Adrenal gland (tissue), 12 donors: ENCODE results near the gene RFPL3. TPM values are rescaled to one million over a fixed set of nuclear protein-coding genes. Genes with fewer than 3 reads are reported as not detected.
"Not testable (repeated sequence)": the region's sequence is repeated elsewhere in the genome, so short reads cannot be mapped to it uniquely, and the experiment has no call there.

Experiments
- DNase-seq, 7 donors: peaks; one replicate each; pipeline ENCODE4 v3.0.0-alpha.2; 2019 to 2020
- H3K27ac ChIP-seq, 5 donors: fragments of 200-600 bp; sonication (generic) in 4 of 5; 1 replicate in 3 of 5; 2 replicates in 2 of 5; pipeline versions ENCODE4 v1.5.1 to v1.8.0; 2016 to 2020; ENCODE audit warnings: mild to moderate bottlenecking in 1 of 5
- H3K27me3 ChIP-seq: fragments of 200-600 bp; 2 replicates; pipeline ENCODE4 v1.8.0; 2021
- H3K36me3 ChIP-seq, 2 donors: fragments of 200-600 bp; replicated peaks in 1 of 2; 1 replicate in 1 of 2; 2 replicates in 1 of 2; pipeline versions ENCODE4 v1.5.1 to v1.8.0; 2018 to 2022
- H3K4me1 ChIP-seq, 2 donors: fragments of 200-600 bp; replicated peaks in 1 of 2; 1 replicate in 1 of 2; 2 replicates in 1 of 2; pipeline versions ENCODE4 v1.5.1 to v1.8.0; 2018 to 2021
- H3K4me3 ChIP-seq, 4 donors: fragments of 200-600 bp; sonication (generic) in 3 of 4; one replicate each; pipeline ENCODE4 v1.5.1; 2016 to 2018
- H3K9me3 ChIP-seq, 3 donors: fragments of 200-600 bp; sonication (generic) in 1 of 3; replicated peaks in 1 of 3; 1 replicate in 2 of 3; 2 replicates in 1 of 3; pipeline versions ENCODE4 v1.5.1 to v1.8.0; 2016 to 2021
- POLR2A ChIP-seq, 2 donors: fragments of 450-650 bp; IDR thresholded peaks; one replicate each; pipeline ENCODE4 v1.6.1; 2017; ENCODE audit warnings: antibody characterized with exemption in 2 of 2, mild to moderate bottlenecking in 2 of 2, moderate library complexity in 1 of 2
- WGBS, 4 donors: extraction: QIAGEN DNeasy Blood & Tissue Kit in 2 of 4; methylation state at CpG; one replicate each; pipeline versions ENCODE4 v1.1.5 to v1.1.7; 2013 to 2017; 5-methylcytosine and 5-hydroxymethylcytosine counted together
- intact Hi-C, 2 donors: fragments of 100-400 bp; cut with DNase I; formaldehyde crosslinking; loops; one replicate each; pipeline versions ENCODE4 v1.14.1 to v1.15.0; 2022 to 2023
- polyA plus RNA-seq, 3 donors: library from polyadenylated mRNA; stranded (reverse); fragments of 200-250 nt in 2 of 3; fragments of 350-450 nt in 1 of 3; fragmentation: Illumina TruSeq in 1 of 3; extraction: RNeasy Lipid Tissue Mini Kit (QIAGEN cat#74804) in 1 of 3; gene quantifications; one replicate each; pipeline ENCODE4 v1.2.3, GENCODE V29; 2013 to 2014
- total RNA-seq, 9 donors: library from RNA; depleted of rRNA in 4 of 9; stranded (reverse); fragments of >200 nt in 4 of 9; fragments of 120-200 nt in 1 of 9; fragmentation: NEBNext Ultra II Directional in 1 of 9; extraction: Animal tissue kit (Norgen Biotek cat#: 25700) in 1 of 9; gene quantifications; one replicate each; pipeline versions ENCODE4 v1.1.0 to v1.2.4, GENCODE V29; 2013 to 2023
- TF ChIP-seq, protein P1 (sequence below), 6 experiments: fragments of 450-650 bp in 4 of 6; fragments of 200-600 bp in 2 of 6; sonication (generic) in 1 of 6; IDR thresholded peaks; 1 replicate in 5 of 6; 2 replicates in 1 of 6; pipeline versions ENCODE4 v1.5.1 to v1.8.0; 2016 to 2021; ENCODE audit warnings: antibody characterized with exemption in 6 of 6, mild to moderate bottlenecking in 2 of 6, moderate library complexity in 1 of 6
- donor health status: healthy with polysubstance abuse.
- donor health status: Bipolar disorder and iron deficiency.
- donor health status: DM: yes; HTN: yes; CAD: no.
- donor health status: DM: no; HTN: no; CAD: no.
- donor health status: DM: no; HTN: no; CAD: no.
- donor health status: DM: yes; HTN: yes; CAD: no.

The RFPL3 gene
- total and polyA plus RNA-seq, 12 donors = not detected

DNA sequence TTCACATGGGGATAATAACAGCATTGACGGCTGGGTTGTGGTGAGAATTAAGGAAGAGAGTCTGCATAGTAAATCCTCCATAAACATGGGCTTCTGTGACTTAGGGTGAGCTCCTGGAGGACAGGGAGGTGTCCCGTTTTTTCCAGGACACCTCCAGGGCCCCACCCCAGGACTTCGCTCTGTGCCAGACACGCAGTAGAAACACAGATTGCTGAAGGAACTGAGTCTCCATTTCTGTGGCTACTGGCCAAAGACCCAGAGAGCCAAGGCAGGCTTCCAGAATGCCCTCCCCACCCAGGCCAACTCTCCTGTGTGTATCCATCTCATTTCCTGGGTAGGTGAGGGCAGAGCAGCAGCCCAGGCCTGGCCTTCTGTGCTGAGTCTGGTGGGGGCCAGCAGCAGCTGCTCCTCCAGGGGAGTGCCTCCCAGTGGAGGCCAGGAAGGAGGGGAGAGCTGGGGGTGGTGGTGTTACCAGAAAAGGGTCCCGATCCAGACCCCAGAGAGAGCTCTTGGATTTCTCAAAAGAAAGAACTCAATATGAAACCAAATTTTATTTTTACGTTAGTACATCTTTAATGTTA is 9.5 kb upstream of the RFPL3 start:
- no peak for DNase-seq
- intact Hi-C loops = no loop called here
- Histone ChIP-seq H3K27me3 (no peaks in the 10 kb centered on the region), H3K4me3 (no peak overlapping the region), H3K9me3 (no peaks in the 10 kb centered on the region), H3K27ac (no peak overlapping the region), H3K4me1 (no peaks in the 10 kb centered on the region), H3K36me3 (no peaks in the 10 kb centered on the region)
- 72 to 84% (median 80%) methylated on average over 6 of the region's 6 CpGs for WGBS, 4 donors
- TF ChIP-seq POLR2A (IDR thresholded peaks at IDR 0.05) = no peak
- TF ChIP-seq, protein P1, sequence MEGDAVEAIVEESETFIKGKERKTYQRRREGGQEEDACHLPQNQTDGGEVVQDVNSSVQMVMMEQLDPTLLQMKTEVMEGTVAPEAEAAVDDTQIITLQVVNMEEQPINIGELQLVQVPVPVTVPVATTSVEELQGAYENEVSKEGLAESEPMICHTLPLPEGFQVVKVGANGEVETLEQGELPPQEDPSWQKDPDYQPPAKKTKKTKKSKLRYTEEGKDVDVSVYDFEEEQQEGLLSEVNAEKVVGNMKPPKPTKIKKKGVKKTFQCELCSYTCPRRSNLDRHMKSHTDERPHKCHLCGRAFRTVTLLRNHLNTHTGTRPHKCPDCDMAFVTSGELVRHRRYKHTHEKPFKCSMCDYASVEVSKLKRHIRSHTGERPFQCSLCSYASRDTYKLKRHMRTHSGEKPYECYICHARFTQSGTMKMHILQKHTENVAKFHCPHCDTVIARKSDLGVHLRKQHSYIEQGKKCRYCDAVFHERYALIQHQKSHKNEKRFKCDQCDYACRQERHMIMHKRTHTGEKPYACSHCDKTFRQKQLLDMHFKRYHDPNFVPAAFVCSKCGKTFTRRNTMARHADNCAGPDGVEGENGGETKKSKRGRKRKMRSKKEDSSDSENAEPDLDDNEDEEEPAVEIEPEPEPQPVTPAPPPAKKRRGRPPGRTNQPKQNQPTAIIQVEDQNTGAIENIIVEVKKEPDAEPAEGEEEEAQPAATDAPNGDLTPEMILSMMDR (IDR thresholded peaks at IDR 0.05) = no peak

- not testable (repeated sequence) for H3K27ac ChIP-seq, H3K4me1 ChIP-seq
- WGBS, 4 donors = 73 to 85% (median 81%) methylated on average over 1 of the region's 1 CpG
Observed at GRCh38 chr22:32351875-32352274, 5.8 kb upstream of the RFPL3 start.

DNA sequence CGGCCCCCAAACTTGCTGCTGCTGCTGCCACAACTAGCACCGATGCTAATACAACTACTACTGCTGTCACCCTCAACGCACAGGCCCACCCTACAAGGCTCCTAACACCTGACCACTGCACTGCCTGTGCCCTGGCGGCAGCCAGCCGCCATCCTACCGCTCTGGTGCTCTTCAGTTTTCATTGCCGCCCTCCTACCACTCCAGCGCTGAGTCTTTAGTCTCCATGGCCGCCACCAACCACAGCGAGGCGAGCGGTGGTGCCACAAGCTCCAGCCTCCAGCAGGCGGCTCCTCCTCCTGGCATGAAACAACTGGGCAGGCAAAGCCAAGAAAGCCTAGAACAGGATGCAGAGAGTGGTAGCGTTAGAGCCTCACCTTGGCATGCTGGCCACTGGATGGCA is 5.0 kb upstream of the RFPL3 start:
- 88 to 97% (median 94%) methylated on average over 13 to 14 of the region's 14 CpGs for WGBS, 4 donors
- DNase-seq = no peak
- TF ChIP-seq POLR2A (IDR thresholded peaks at IDR 0.05) = no peak
- TF ChIP-seq, protein P1 (IDR thresholded peaks at IDR 0.05) = no peak
- H3K9me3 ChIP-seq = no peaks in the 10 kb centered on the region
- H3K27me3 ChIP-seq = no peaks in the 10 kb centered on the region
- no peaks in the 10 kb centered on the region for H3K4me1 ChIP-seq
- intact Hi-C loops = no loop called here
- H3K4me3 ChIP-seq = no peak overlapping the region
- H3K36me3 ChIP-seq = no peaks in the 10 kb centered on the region
- H3K27ac ChIP-seq = no peak overlapping the region

More at GRCh38 chr22:32351875-32352274, 5.8 kb upstream of the RFPL3 start:
- intact Hi-C loops, H3K27me3 ChIP-seq, DNase-seq, H3K9me3 ChIP-seq, H3K4me3 ChIP-seq, H3K36me3 ChIP-seq: not testable (repeated sequence)

DNA sequence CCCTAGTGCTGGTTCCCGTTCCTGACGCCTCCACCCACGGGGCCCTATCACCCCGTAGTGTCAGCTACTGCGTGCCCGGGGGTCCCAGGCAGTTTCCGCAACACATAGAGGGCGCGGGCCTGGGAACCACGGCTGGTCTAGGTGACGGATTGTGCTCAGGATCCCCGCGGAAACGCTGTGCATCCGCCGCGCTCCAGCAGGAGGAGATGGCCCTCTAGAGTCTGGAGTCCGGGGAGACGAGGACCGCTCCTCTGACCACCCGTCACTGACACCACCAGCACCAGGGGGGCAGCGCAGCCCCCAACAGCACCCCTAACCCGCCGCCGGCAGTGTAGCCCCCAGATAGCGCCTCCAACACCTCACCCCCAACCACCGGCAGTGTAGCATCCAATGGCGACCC is 4.4 kb upstream of the RFPL3 start:
- H3K27me3 ChIP-seq = no peaks in the 10 kb centered on the region
- no peaks in the 10 kb centered on the region for H3K36me3 ChIP-seq
- H3K4me1 ChIP-seq = no peaks in the 10 kb centered on the region
- no peak for DNase-seq
- intact Hi-C loops = no loop called here
- H3K9me3 ChIP-seq = no peaks in the 10 kb centered on the region
- no peak overlapping the region for H3K4me3 ChIP-seq
- TF ChIP-seq POLR2A (IDR thresholded peaks at IDR 0.05) = no peak
- TF ChIP-seq, protein P1 (IDR thresholded peaks at IDR 0.05) = no peak
- 89 to 95% (median 93%) methylated on average over 17 to 28 of the region's 28 CpGs for WGBS, 4 donors
- H3K27ac ChIP-seq = no peak overlapping the region

GRCh38 chr22:32353840-32354239 is 3.8 kb upstream of the RFPL3 start:
- intact Hi-C loops = no loop called here
- Histone ChIP-seq H3K36me3 (no peaks in the 10 kb centered on the region), H3K4me3 (peak overlapping the region in 1 of 4 donors; percentile 11), H3K27ac (peak overlapping the region in 1 of 5 donors; percentile 75), H3K9me3 (no peaks in the 10 kb centered on the region), H3K27me3 (no peaks in the 10 kb centered on the region), H3K4me1 (no peaks in the 10 kb centered on the region)
- DNase-seq = peak in 1 of 7 donors; percentile 34
- WGBS, 4 donors = 88 to 93% (median 90%) methylated on average over 5 to 19 of the region's 19 CpGs; no CpG with 5 or more reads in 1 of the 4 donors
- TF ChIP-seq, protein P1 (IDR thresholded peaks at IDR 0.05) = no peak
- TF ChIP-seq POLR2A (IDR thresholded peaks at IDR 0.05) = no peak
